Fibroblast of lung (primary cell): Measurements from ENCODE around the gene MROH8.

ENCODE experiments used
- CTCF ChIP-seq, 2 donors: IDR thresholded peaks in 1 of 2; conservative IDR thresholded peaks in 1 of 2; 1 replicate in 1 of 2; 2 replicates in 1 of 2; pipeline ENCODE4 v1.5.1; 2011 to 2012; ENCODE audit warnings: low read length in 2 of 2, control low read depth in 1 of 2, inconsistent platforms in 1 of 2, low read depth in 1 of 2, mild to moderate bottlenecking in 1 of 2
- EZH2 ChIP-seq: IDR thresholded peaks from 2 replicates; pipeline ENCODE4 v1.5.1; 2012; ENCODE audit warnings: low read length, control low read depth, mild to moderate bottlenecking; ENCODE audit errors: missing control alignments

GRCh38 chr20:37218441-37218840 lies 39.1 kb upstream of the MROH8 start:
- no peak for TF ChIP-seq CTCF (conservative IDR thresholded peaks at IDR 0.05 in 1 of 2, IDR thresholded peaks at IDR 0.05 in 1 of 2; ENCODE audit: low read depth in 1 of 2, low read length in 2 of 2)
- TF ChIP-seq EZH2: no peak
